RWPE2 (cell line): Measurements from ENCODE around the gene BTG1.

Experiments used
- ATAC-seq: fragments of 200-7000 bp; cut with Tn5 transposase; 3 replicates; pipeline ENCODE4 v1.9.1; 2021; ENCODE audit warnings: low read depth
- DNase-seq: peaks from one replicate; pipeline ENCODE4 v3.0.0-alpha.2; 2020; ENCODE audit warnings: low spot score
- H3K27ac ChIP-seq: fragments of 450-650 bp; 2 replicates; pipeline ENCODE4 v1.5.1; 2017; ENCODE audit warnings: mild to moderate bottlenecking; ENCODE audit not compliant: poor library complexity, severe bottlenecking
- H3K27me3 ChIP-seq: fragments of 250-450 bp; sonication (Bioruptor Pico); 2 replicates; pipeline ENCODE4 v1.5.1; 2021; ENCODE audit warnings: mild to moderate bottlenecking, moderate library complexity; ENCODE audit not compliant: insufficient read depth, poor library complexity, severe bottlenecking
- H3K36me3 ChIP-seq: fragments of 250-450 bp; sonication (Bioruptor Pico); 2 replicates; pipeline ENCODE4 v1.5.1; 2020; ENCODE audit warnings: low read depth, mild to moderate bottlenecking, moderate library complexity
- H3K4me1 ChIP-seq: fragments of 250-450 bp; sonication (Bioruptor Pico); 2 replicates; pipeline ENCODE4 v1.5.1; 2021; ENCODE audit warnings: mild to moderate bottlenecking, moderate library complexity; ENCODE audit not compliant: insufficient read depth, poor library complexity, severe bottlenecking
- H3K4me3 ChIP-seq: fragments of 250-450 bp; sonication (Bioruptor Pico); 2 replicates; pipeline ENCODE4 v1.5.1; 2021; ENCODE audit warnings: mild to moderate bottlenecking, moderate library complexity; ENCODE audit not compliant: severe bottlenecking
- H3K9me3 ChIP-seq: fragments of 250-450 bp; sonication (Bioruptor Pico); 2 replicates; pipeline ENCODE4 v1.5.1; 2021; ENCODE audit warnings: mild to moderate bottlenecking, moderate library complexity; ENCODE audit not compliant: severe bottlenecking
- TF ChIP-seq, protein P1 (sequence below): fragments of 450-650 bp; IDR thresholded peaks from one replicate; pipeline ENCODE4 v1.5.1; 2017; ENCODE audit warnings: mild to moderate bottlenecking, moderate library complexity; ENCODE audit not compliant: poor library complexity, severe bottlenecking

Gene BTG1

DNA sequence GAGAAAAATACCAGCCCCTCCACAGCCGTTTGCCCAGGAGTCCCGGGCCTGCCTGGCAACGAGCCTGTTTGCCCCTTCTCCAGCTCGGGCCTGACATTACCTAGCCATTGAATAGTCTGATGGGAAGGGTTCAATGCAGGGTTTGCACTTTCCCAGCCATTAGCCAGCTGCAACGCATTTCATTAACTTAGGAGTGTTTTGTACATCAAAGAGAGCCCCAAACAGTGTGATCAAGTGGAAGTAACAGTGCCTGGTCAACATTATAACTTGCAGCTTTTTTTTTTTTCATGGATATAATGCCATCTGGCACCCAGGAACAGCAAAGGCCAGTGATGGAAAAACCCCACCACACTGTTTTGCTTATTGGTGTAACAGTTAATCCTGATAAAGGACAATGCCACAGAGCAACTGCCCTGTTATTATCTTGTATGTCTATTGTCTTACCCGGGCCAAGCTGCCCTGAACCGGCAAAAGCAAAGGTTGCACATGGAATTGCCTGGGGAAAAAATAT, 38.0 kb downstream of the BTG1 start:
- no peak overlapping the region for H3K4me3 ChIP-seq
- H3K4me1 ChIP-seq, result peaks cover 4% of the 10 kb centered on the region
- H3K27me3 ChIP-seq, result no peaks in the 10 kb centered on the region
- no peak overlapping the region for H3K27ac ChIP-seq
- H3K36me3 ChIP-seq, result no peaks in the 10 kb centered on the region
- TF ChIP-seq, protein P1, sequence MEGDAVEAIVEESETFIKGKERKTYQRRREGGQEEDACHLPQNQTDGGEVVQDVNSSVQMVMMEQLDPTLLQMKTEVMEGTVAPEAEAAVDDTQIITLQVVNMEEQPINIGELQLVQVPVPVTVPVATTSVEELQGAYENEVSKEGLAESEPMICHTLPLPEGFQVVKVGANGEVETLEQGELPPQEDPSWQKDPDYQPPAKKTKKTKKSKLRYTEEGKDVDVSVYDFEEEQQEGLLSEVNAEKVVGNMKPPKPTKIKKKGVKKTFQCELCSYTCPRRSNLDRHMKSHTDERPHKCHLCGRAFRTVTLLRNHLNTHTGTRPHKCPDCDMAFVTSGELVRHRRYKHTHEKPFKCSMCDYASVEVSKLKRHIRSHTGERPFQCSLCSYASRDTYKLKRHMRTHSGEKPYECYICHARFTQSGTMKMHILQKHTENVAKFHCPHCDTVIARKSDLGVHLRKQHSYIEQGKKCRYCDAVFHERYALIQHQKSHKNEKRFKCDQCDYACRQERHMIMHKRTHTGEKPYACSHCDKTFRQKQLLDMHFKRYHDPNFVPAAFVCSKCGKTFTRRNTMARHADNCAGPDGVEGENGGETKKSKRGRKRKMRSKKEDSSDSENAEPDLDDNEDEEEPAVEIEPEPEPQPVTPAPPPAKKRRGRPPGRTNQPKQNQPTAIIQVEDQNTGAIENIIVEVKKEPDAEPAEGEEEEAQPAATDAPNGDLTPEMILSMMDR, result no peak
- no peak for ATAC-seq
- no peak for DNase-seq
- H3K9me3 ChIP-seq, result no peaks in the 10 kb centered on the region

DNA sequence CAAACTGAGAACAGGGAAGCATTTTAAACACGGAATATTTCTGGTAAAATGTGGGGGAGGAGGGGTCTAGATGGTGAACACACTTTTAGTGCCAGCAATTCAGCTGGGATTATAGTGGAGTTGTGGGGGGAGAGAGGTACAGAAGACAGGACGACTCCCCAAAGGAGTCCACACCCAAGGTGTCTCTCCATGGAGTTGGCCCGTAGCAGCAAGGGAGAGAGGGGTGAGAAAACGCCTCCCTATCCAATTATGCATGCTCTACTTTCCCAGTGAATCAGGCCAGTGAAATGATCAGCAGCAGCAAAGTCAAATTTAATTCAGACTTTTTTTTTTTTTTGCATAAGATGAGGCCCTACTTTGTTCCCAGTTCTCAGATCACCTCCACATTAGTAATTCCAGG, 38.6 kb downstream of the BTG1 start:
- TF ChIP-seq, protein P1, result no peak
- no peaks in the 10 kb centered on the region for H3K9me3 ChIP-seq
- H3K4me1 ChIP-seq, result peaks cover 4% of the 10 kb centered on the region
- no peak for DNase-seq
- no peak for ATAC-seq
- no peaks in the 10 kb centered on the region for H3K36me3 ChIP-seq
- no peaks in the 10 kb centered on the region for H3K27me3 ChIP-seq
- no peak overlapping the region for H3K27ac ChIP-seq
- no peak overlapping the region for H3K4me3 ChIP-seq

DNA sequence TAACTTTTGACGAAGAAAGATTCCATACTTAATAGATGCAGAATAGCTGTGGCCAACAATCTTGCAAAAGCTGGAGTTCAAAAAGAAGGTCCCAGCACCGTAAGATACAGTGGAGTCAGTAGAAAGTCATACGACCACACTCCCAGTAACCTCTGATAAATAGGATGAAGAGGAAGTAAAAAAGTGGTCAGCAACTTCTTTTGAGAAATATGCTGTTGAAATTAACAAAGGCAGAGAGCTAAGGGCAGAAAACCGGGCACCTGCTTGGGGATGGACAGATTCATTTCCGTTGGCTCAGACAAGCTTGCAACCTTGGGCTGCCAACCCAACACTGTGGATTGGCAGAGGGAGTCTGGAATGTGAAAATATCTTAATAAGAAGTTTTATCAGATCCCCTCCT, 40.0 kb downstream of the BTG1 start:
- DNase-seq (no peak), ATAC-seq (no peak)
- no peaks in the 10 kb centered on the region for H3K27me3 ChIP-seq
- peaks cover 4% of the 10 kb centered on the region for H3K4me1 ChIP-seq
- H3K9me3 ChIP-seq, result no peaks in the 10 kb centered on the region
- no peak overlapping the region for H3K27ac ChIP-seq
- H3K36me3 ChIP-seq, result no peaks in the 10 kb centered on the region
- H3K4me3 ChIP-seq, result no peak overlapping the region
- TF ChIP-seq, protein P1, result no peak

DNA sequence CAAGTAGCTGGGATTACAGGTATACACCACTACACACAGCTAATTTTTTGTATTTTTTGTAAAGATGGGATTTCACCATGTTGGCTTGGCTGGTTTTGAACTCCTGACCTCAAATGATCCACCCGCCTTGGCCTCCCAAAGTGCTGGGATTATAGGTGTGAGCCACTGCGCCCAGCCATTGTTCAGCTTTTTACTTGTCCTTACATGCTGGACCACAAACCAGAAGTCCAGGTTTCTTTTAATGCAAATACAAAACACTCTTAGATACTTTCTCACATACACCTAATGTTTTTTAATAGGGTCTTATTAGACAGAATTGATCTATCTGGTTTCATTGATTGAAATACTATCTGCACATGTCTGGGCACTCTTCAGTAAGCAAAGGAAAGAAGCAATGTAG, 40.5 kb downstream of the BTG1 start:
- TF ChIP-seq, protein P1, result no peak
- Histone ChIP-seq H3K36me3 (no peaks in the 10 kb centered on the region), H3K9me3 (no peaks in the 10 kb centered on the region), H3K4me3 (no peak overlapping the region), H3K27ac (no peak overlapping the region), H3K27me3 (no peaks in the 10 kb centered on the region), H3K4me1 (peaks cover 4% of the 10 kb centered on the region)
- ATAC-seq (no peak), DNase-seq (no peak)

DNA sequence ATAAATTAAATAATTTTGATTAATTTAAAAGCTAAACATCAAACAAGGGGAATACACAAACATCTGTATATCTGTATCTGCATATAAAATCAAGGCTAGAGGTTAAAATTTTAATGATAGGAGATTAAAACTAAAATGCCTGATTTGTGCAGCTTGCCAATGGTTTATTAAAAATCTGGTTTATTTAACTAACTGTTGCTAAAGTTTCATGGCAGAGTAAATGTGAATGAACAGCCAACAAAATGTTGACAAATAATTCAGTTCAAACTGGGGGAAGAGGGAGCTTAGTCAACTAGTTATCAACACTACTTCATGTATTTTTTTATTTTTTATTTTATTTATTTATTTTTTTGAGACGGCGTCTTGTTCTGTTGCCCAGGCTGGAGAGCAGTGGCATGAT, 43.0 kb downstream of the BTG1 start:
- ATAC-seq, result no peak
- TF ChIP-seq, protein P1, result no peak
- no peak overlapping the region for H3K27ac ChIP-seq
- H3K27me3 ChIP-seq, result no peaks in the 10 kb centered on the region
- DNase-seq, result no peak
- H3K4me1 ChIP-seq, result peaks cover 4% of the 10 kb centered on the region
- no peaks in the 10 kb centered on the region for H3K36me3 ChIP-seq
- H3K9me3 ChIP-seq, result no peaks in the 10 kb centered on the region
- H3K4me3 ChIP-seq, result no peak overlapping the region
